H1 (cell line): Measurements from ENCODE around the gene ZFYVE21. TPM values are rescaled to one million over a fixed set of nuclear protein-coding genes. Genes with fewer than 3 reads are reported as not detected.

Source experiments
- CHD1 ChIP-seq: IDR thresholded peaks from 2 replicates; pipeline ENCODE4 v1.6.1; 2012; ENCODE audit warnings: low read depth, low read length, improper control_type of control experiment
- RFX5 ChIP-seq: IDR thresholded peaks from 2 replicates; pipeline ENCODE4 v1.6.1; 2011; ENCODE audit warnings: low read depth, low read length, improper control_type of control experiment, borderline replicate concordance
- RNF2 ChIP-seq: fragments of 200-900, 300-1000 bp; sonication (generic); IDR thresholded peaks from 2 replicates; pipeline ENCODE4 v1.7.1; 2016; ENCODE audit warnings: borderline replicate concordance, low read depth, mild to moderate bottlenecking, antibody characterized with exemption, low read length; ENCODE audit not compliant: poor library complexity, severe bottlenecking; ENCODE audit errors: missing control alignments
- SIRT6 ChIP-seq: IDR thresholded peaks from one replicate; pipeline ENCODE4 v1.7.1; 2012; ENCODE audit warnings: low read length, inconsistent platforms
- SP4 ChIP-seq: IDR thresholded peaks from 2 replicates; pipeline ENCODE4 v1.6.1; 2012; ENCODE audit warnings: low read length, inconsistent platforms
- polyA plus RNA-seq, 7 experiments: library from polyadenylated mRNA; depleted of rRNA in 3 of 7; stranded (reverse) in 5 of 7; unstranded in 2 of 7; fragments of >200 nt in 5 of 7; fragments of 200-250 nt in 2 of 7; gene quantifications; 1 replicate in 5 of 7; 2 replicates in 1 of 7; 4 replicates in 1 of 7; pipeline versions ENCODE4 v1.2.1 to v1.2.3, GENCODE V29; 2011 to 2013; ENCODE audit warnings: missing spikeins in 2 of 7, mixed read lengths in 2 of 7
- total RNA-seq: library from RNA; stranded (reverse); fragmentation: NEBNext Ultra II Directional; extraction: Animal tissue kit (Norgen Biotek cat#: 25700); gene quantifications from 2 replicates; pipeline ENCODE4 v1.2.1, GENCODE V29; 2021
- TF ChIP-seq, protein P1 (sequence below): IDR thresholded peaks from 2 replicates; pipeline ENCODE4 v1.6.1; 2011; ENCODE audit warnings: low read length, improper control_type of control experiment
- TF ChIP-seq, protein P2 (sequence below): IDR thresholded peaks from 2 replicates; pipeline ENCODE4 v1.6.1; 2012; ENCODE audit warnings: inconsistent platforms

ZFYVE21 gene
- total and polyA plus RNA-seq, 2 of the 8 experiments (the other 6 are each of a cell fraction or from before 2014, with no cell fraction given), result 53.4 to 127 TPM

DNA sequence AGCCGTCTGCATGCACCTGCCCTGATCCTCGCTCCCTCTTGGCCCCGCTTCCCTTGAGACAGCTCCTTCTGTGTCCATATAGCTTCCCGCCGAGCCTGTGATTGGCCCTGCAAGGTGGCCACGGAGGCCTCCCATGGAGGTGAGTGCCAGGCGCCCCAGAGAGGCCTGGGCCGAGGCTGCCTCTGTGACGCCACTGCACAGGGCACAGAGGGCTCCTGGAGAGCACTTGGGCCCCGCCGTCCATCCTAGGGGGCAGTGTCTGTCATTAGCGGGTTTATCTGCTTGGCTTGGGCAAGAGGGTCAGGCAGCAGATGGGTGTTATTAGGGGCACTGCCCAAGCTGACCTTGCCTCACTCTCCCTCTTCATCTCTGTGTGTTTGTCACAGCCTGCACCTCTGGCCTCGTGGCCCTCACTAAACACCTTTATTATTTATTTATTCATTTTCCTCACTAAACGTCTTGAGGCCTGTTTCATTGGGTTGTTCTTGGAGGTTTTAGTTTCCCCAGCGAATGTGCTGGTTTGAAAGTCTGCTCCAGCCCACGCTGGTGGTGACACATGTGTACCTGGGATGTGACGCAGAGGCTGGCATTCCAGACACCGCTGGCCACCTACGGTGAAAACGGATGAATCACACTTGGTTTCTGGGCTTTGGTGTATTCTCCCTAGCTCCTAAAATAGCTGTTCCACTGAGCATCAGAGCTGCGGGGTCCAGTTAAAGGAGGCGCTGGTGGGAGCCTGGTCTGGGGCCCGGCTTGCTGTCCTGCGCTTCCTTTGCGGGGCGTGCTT lies 5.9 kb downstream of the ZFYVE21 start (continued):
- TF ChIP-seq, protein P1, sequence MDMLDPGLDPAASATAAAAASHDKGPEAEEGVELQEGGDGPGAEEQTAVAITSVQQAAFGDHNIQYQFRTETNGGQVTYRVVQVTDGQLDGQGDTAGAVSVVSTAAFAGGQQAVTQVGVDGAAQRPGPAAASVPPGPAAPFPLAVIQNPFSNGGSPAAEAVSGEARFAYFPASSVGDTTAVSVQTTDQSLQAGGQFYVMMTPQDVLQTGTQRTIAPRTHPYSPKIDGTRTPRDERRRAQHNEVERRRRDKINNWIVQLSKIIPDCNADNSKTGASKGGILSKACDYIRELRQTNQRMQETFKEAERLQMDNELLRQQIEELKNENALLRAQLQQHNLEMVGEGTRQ, result no peak
- TF ChIP-seq RFX5 (no peak), RNF2 (no peak), CHD1 (no peak), SIRT6 (no peak), SP4 (no peak)
- TF ChIP-seq, protein P2, sequence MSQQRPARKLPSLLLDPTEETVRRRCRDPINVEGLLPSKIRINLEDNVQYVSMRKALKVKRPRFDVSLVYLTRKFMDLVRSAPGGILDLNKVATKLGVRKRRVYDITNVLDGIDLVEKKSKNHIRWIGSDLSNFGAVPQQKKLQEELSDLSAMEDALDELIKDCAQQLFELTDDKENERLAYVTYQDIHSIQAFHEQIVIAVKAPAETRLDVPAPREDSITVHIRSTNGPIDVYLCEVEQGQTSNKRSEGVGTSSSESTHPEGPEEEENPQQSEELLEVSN, result no peak
